ENCODE data around the gene GALNT13.

DNA sequence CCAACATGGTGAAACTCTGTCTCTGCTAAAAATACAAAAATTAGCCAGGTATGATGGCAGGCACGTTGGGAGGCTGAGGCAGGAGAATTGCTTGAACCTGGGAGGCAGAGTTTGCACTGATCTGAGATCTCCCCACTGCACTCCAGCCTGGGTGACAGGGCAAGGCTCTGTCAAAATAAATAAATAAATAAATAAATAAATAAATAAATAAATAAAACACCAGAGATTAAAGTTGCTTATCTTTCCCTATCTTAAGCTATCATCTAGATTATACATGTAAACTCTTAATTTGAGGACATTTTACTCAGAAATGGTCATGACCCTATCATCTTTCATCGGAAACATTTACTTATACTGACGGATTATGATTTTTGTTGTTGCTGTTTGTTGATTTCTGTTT is 373.2 kb downstream of the GALNT13 start:
- TF ChIP-seq, protein P1, sequence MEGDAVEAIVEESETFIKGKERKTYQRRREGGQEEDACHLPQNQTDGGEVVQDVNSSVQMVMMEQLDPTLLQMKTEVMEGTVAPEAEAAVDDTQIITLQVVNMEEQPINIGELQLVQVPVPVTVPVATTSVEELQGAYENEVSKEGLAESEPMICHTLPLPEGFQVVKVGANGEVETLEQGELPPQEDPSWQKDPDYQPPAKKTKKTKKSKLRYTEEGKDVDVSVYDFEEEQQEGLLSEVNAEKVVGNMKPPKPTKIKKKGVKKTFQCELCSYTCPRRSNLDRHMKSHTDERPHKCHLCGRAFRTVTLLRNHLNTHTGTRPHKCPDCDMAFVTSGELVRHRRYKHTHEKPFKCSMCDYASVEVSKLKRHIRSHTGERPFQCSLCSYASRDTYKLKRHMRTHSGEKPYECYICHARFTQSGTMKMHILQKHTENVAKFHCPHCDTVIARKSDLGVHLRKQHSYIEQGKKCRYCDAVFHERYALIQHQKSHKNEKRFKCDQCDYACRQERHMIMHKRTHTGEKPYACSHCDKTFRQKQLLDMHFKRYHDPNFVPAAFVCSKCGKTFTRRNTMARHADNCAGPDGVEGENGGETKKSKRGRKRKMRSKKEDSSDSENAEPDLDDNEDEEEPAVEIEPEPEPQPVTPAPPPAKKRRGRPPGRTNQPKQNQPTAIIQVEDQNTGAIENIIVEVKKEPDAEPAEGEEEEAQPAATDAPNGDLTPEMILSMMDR (IDR thresholded peaks at IDR 0.05): no peak
- TF ChIP-seq POLR2A (IDR thresholded peaks at IDR 0.05): no peak

Measured in breast epithelium (tissue), 3 donors.